Measurements from ENCODE around the gene ARHGAP12.
"Not testable (repeated sequence)": the region's sequence is repeated elsewhere in the genome, so short reads cannot be mapped to it uniquely, and the experiment has no call there.

ARHGAP12 gene

DNA sequence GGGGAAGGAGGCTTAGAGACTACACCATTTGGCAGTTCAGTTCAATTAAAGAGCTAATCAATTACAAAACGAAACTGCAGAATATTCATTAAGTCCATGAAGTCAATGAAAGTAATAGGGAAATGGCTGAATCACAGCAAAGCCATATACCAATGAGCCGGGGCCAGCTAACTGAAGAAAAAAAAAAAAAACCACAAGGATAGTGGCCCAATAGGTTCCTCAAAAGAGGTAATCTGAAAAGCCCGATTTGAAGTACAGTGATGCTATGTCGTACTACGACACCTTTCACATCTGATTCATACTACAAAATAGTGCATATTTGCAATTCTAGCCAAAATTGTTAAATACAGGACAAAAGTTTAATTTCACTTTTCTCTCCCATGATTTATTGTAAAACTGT is 2.5 kb downstream of the ARHGAP12 start:
- no peak for DNase-seq (ENCODE audit: low read depth in 2 of 2, low spot score in 1 of 2)

DNA sequence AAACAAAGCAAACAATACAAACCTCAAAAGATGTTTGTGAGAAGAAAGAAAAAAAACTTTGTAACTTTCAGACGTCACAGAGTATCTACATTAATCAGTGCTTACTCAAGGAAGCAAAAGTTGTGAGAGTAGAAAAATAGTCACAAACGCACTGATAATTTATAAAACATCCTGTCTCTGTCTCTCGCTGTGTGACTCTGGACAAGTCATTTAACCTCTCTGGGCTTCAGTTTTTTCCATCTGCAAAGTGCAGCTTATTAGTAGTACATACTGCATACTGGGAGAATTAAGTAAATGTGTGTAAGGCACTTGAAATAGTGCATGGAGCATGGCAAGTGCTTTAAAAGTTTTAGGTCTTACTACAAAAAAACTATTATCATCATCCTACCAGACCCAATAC is 3.8 kb downstream of the ARHGAP12 start:
- DNase-seq (ENCODE audit: low read depth in 2 of 2, low spot score in 1 of 2), result no peak

DNA sequence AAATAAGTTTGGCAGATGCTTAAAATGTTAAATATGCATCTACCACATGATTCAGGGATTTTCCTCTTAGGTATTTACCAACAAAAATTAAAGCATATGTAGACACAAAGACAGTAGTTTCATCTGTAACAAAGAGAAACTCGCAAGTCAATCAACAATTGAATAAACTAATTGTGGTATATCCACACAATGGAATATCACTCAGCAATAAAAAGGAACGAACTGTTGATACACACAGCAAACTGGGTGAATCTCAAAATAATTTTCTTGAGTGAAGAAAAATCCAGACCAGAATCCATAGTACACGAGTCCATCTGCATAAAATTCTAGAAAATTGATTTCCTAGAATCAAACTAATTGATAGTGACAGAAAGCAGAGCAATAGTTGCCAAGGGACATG is 5.2 kb downstream of the ARHGAP12 start:
- no peak for DNase-seq (ENCODE audit: low read depth in 2 of 2, low spot score in 1 of 2)

DNA sequence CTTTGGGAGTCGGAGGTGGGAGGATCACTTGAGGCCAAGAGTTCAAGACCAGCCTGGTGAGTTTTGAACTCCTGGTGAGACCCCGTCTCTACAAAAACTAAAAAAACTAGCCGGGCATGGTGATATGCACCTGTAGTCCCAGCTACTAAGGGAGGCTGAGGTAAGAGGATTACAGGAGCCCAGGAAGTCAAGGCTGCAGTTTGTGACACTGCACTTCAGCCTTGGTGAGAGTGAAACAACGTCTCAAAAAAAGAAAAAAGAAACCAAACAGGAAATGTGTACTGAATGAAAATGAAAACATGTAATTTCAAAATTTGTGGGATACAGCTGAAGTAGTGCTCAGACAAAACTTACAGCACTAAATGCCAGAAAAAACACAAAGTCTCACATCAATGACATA is 7.6 kb downstream of the ARHGAP12 start:
- no peak for DNase-seq (ENCODE audit: low read depth in 2 of 2, low spot score in 1 of 2)

GRCh38 chr10:31920538-31920937 is 8.1 kb downstream of the ARHGAP12 start:
- DNase-seq (ENCODE audit: low read depth in 2 of 2, low spot score in 1 of 2), result no peak

DNA sequence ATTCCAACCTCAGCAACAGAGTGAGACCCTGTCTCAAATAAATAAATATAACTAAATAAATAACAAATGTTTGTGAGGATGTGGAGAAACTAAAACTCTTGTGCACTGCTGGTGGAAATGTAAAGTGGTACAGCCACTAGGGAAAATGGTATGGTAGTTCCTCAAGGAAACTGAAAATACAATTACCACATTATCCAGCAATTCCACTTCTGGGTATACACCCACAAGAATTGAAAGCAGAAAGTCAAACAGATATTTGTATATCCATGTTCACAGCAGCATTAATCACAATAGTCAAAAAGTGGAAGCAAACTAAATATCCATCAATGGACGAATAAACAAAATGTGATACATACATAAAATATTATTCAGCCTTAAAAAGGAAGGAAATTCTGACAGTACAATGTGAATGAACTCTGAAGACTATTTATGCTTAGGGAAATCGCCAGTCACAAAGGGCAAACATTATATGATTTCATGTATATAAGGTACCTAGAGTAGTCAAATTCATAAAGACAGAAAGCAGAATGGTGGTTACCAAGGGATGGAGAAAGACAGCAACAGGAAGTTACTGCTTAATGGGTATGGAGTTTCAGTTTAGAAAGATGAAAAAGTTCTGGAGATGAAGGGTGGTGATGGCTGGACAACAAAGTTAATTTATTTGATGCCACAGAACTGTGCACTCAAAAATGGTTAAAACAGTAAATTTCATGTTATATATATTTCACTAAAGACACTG is 9.8 kb downstream of the ARHGAP12 start:
- no peak for DNase-seq (ENCODE audit: low read depth in 2 of 2, low spot score in 1 of 2)

GRCh38 chr10:31914370-31914769 is 14.3 kb downstream of the ARHGAP12 start:
- DNase-seq (ENCODE audit: low read depth in 2 of 2, low spot score in 1 of 2), result no peak

DNA sequence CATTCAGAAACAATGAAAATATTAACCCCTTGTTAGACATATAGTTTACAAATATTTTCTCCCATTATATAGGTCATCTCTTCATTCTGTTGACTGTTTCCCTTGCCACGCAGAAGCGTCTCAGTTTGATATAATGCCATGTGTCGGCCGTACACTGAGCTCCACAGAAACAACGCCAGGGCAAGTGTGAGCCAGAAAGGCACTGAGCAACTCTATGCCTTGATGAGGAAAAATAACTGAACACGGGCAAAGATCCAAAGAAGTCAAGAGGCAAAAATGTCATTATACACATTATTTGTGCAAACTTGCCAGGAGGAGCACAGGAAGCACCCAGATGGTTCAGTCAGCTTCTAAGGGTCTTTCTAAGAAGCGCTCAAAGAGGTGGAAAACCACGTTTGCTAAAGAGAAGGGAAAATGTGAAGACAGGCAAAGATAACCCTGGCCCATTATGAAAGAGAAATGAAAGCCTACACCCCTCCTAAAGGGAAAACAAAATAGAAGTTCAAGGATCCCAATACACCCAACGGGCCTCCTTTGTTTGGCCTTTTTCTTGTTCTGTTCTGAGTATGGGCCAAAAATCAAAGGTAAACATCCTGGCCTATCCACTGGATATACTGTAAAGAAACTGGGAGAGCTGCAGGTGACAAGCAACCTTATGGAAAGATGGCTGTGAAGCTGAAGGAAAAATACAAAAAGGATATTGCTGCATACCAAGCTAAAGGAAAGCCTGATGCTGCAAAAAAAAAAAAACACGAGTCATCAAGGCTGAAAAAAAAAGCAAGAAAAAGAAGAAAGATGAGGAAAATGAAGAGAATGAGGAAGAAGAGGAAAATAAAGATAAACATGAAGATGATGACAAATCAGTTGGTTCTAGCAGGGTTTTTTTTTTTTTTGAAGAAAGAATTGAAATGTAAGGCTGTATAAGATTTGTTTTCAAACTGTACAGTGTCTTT is 15.5 kb downstream of the ARHGAP12 start:
- no peak for DNase-seq (ENCODE audit: low read depth in 2 of 2, low spot score in 1 of 2)

DNA sequence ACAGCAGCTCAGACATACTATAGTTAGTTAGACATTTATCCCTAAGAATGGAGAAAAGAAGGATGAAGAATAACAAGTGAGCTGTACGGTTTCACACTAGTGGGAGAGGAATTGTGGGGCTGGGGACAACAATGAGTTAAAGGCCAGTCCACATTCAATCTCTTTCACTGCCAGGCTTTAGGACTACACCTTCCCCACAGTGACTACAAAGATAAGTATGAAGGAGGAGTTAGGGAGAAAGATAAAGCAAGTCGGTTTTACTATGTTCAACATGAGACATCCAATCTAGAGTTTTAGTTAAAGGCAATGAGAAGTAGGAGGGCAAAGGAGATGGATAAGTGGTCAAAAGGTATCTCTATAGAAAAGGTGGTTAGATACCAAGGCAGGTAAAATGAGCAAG is 16.3 kb downstream of the ARHGAP12 start:
- no peak for DNase-seq (ENCODE audit: low read depth in 2 of 2, low spot score in 1 of 2)

- no peak for DNase-seq (ENCODE audit: low read depth in 2 of 2, low spot score in 1 of 2)
These were observed 18.6 kb downstream of the ARHGAP12 start for GRCh38 chr10:31910016-31910415.

- no peak for DNase-seq (ENCODE audit: low read depth in 2 of 2, low spot score in 1 of 2)
These were observed 20.5 kb downstream of the ARHGAP12 start for GRCh38 chr10:31908157-31908556.

DNA sequence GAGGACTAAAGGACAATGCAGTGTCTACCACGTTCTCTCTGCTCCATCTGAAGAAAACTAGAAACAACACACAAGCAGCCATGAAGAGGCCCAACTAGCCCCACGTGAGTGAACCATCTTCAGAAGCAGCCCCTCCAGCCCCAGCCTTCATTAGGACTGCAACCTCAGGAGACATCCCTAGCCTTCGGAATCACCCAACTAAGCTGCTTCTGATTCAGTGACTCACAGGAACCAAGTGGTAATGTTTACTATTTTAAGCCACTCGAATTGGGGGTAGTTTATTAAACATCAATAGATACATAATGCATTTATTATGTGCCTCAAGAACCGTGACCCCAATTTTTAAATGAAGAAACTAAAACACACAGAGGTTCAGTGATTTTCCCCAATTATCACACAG is 22.6 kb downstream of the ARHGAP12 start:
- DNase-seq (ENCODE audit: low read depth in 2 of 2, low spot score in 1 of 2), result no peak

DNA sequence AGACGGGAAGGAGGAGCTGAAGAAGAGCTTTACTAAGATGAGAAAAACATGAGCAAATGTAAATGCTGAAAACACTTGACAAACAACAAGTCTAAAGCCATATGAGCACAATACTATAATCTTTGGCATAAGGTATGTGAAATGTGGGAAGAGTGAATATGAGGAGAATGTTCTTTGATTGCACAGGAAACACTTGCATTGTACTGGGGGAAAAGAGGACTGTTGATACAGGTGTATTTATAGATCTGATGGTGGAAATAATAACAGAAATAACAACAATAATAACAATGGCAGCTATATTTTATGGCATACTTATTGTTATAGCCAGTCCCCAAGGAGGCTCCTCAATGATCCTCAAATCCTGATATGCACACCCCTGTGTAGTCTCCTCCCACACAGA is 23.0 kb downstream of the ARHGAP12 start:
- no peak for DNase-seq (ENCODE audit: low read depth in 2 of 2, low spot score in 1 of 2)

DNA sequence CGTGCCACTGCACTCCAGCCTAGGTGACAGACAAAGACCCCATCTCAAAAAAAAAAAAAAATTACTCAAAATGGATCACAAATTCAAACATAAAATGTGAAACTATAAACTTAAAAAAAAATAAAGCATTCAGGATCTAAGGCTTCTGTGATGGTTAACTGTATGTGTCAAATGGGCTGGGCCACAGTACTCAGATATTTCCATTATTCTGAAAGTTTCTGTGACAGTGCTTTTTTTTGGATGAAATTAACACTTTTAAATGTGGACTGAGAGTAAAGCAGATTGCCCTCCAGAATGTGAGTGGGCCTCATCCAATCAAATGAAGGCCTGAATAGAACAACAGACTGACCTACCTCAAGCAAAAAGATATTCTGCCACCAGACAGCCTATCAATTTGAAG is 26.0 kb downstream of the ARHGAP12 start:
- DNase-seq (ENCODE audit: low read depth in 2 of 2, low spot score in 1 of 2), result no peak

GRCh38 chr10:31897506-31897905 is 31.1 kb downstream of the ARHGAP12 start:
- no peak for DNase-seq (ENCODE audit: low read depth in 2 of 2, low spot score in 1 of 2)

- no peak for DNase-seq (ENCODE audit: low read depth in 2 of 2, low spot score in 1 of 2)
These were observed 31.7 kb downstream of the ARHGAP12 start for GRCh38 chr10:31896968-31897384.

GRCh38 chr10:31895722-31896121 is 32.9 kb downstream of the ARHGAP12 start:
- not testable (repeated sequence) for DNase-seq (ENCODE audit: low read depth in 2 of 2, low spot score in 1 of 2)

- no peak for DNase-seq (ENCODE audit: low read depth in 2 of 2, low spot score in 1 of 2)
These were observed 40.2 kb downstream of the ARHGAP12 start for GRCh38 chr10:31888442-31888841.

GRCh38 chr10:31887850-31888249 is 40.8 kb downstream of the ARHGAP12 start:
- DNase-seq (ENCODE audit: low read depth in 2 of 2, low spot score in 1 of 2), result no peak

GRCh38 chr10:31886885-31887284 is 41.7 kb downstream of the ARHGAP12 start:
- no peak for DNase-seq (ENCODE audit: low read depth in 2 of 2, low spot score in 1 of 2)

DNA sequence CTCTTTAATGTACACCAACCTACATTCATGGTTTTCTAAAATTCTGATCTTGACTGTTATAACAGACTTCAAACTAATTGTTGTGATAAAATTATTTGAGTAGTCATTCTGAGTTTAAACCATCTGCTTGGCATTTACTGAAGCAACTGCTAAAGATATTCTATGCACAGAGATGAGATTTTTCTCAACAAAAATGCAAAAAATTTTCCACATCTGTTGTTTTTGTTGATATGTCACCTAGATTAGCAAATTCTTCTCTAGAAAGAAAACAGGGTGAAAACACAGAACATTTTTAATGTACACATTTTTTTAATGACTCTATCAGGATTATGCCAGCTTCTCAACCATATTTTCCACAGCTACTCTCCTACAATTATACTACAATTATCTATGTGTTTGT is 42.7 kb downstream of the ARHGAP12 start:
- DNase-seq (ENCODE audit: low read depth in 2 of 2, low spot score in 1 of 2), result no peak

GRCh38 chr10:31884386-31884785 is 44.2 kb downstream of the ARHGAP12 start:
- no peak for DNase-seq (ENCODE audit: low read depth in 2 of 2, low spot score in 1 of 2)
